H9 (cell line): ENCODE measurements around the gene PCED1A. TPM values are rescaled to one million over a fixed set of nuclear protein-coding genes. Genes with fewer than 3 reads are reported as not detected.

Source experiments
- DNase-seq: peaks from one replicate; pipeline ENCODE4 v3.0.0-alpha.2; 2017
- H2AFZ ChIP-seq: one replicate; pipeline ENCODE4 v1.6.1; 2013; ENCODE audit warnings: mild to moderate bottlenecking, low read length, control low read depth, moderate library complexity
- H2AK5ac ChIP-seq: 2 replicates; pipeline ENCODE4 v1.6.1; 2013; ENCODE audit warnings: low read length, control low read depth, mixed read lengths; ENCODE audit not compliant: insufficient read length
- H2BK120ac ChIP-seq: one replicate; pipeline ENCODE4 v1.6.1; 2013; ENCODE audit warnings: low read depth, mild to moderate bottlenecking, low read length, control low read depth, inconsistent platforms; ENCODE audit not compliant: poor library complexity, severe bottlenecking
- H2BK12ac ChIP-seq: 2 replicates; pipeline ENCODE4 v1.6.1; 2013; ENCODE audit warnings: low read length, control low read depth, mixed read lengths, low read depth; ENCODE audit not compliant: insufficient read length
- H2BK15ac ChIP-seq: 2 replicates; pipeline ENCODE4 v1.6.1; 2013; ENCODE audit warnings: low read depth, low read length, control low read depth
- H2BK20ac ChIP-seq: one replicate; pipeline ENCODE4 v1.6.1; 2013; ENCODE audit warnings: low read depth, mild to moderate bottlenecking, low read length, control low read depth, inconsistent platforms; ENCODE audit not compliant: poor library complexity, severe bottlenecking
- H2BK5ac ChIP-seq: 2 replicates; pipeline ENCODE4 v1.6.1; 2013; ENCODE audit warnings: low read length, control low read depth, mixed read lengths; ENCODE audit not compliant: insufficient read length
- H3K14ac ChIP-seq: 2 replicates; pipeline ENCODE4 v1.6.1; 2013; ENCODE audit warnings: low read length, control low read depth; ENCODE audit not compliant: insufficient read depth
- H3K18ac ChIP-seq: 2 replicates; pipeline ENCODE4 v1.6.1; 2013; ENCODE audit warnings: low read depth, mild to moderate bottlenecking, mixed read lengths, low read length, control low read depth; ENCODE audit not compliant: insufficient read length
- H3K23ac ChIP-seq: 2 replicates; pipeline ENCODE4 v1.6.1; 2013; ENCODE audit warnings: low read length, control low read depth, mixed read lengths, low read depth; ENCODE audit not compliant: insufficient read length
- H3K23me2 ChIP-seq: 2 replicates; pipeline ENCODE4 v1.6.1; 2013; ENCODE audit warnings: low read depth, mild to moderate bottlenecking, mixed read lengths, low read length, control low read depth; ENCODE audit not compliant: insufficient read length, poor library complexity, severe bottlenecking
- H3K27ac ChIP-seq: 2 replicates; pipeline ENCODE4 v1.5.1; 2013; ENCODE audit warnings: low read length, control low read depth, mixed read lengths, low read depth; ENCODE audit not compliant: insufficient read length
- H3K27me3 ChIP-seq: 2 replicates; pipeline ENCODE4 v1.6.1; 2013; ENCODE audit warnings: low read length, control low read depth, inconsistent platforms; ENCODE audit not compliant: insufficient read depth
- H3K4ac ChIP-seq: 2 replicates; pipeline ENCODE4 v1.6.1; 2013; ENCODE audit warnings: low read depth, mild to moderate bottlenecking, control low read depth, inconsistent platforms, low read length, moderate library complexity
- H3K4me1 ChIP-seq: 2 replicates; pipeline ENCODE4 v1.6.1; 2013; ENCODE audit warnings: low read length, control low read depth, inconsistent platforms; ENCODE audit not compliant: insufficient read depth
- H3K4me2 ChIP-seq: 2 replicates; pipeline ENCODE4 v1.6.1; 2013; ENCODE audit warnings: low read length, control low read depth, mixed read lengths; ENCODE audit not compliant: insufficient read length, insufficient read depth
- H3K56ac ChIP-seq: 2 replicates; pipeline ENCODE4 v1.6.1; 2013; ENCODE audit warnings: low read depth, mild to moderate bottlenecking, mixed read lengths, low read length, control low read depth; ENCODE audit not compliant: insufficient read length
- H3K79me1 ChIP-seq: 2 replicates; pipeline ENCODE4 v1.6.1; 2013; ENCODE audit warnings: low read depth, mild to moderate bottlenecking, moderate library complexity, low read length, control low read depth, inconsistent platforms; ENCODE audit not compliant: insufficient read depth, poor library complexity, severe bottlenecking
- H3K79me2 ChIP-seq: 2 replicates; pipeline ENCODE4 v1.6.1; 2013; ENCODE audit warnings: low read length, control low read depth, inconsistent platforms; ENCODE audit not compliant: insufficient read depth
- H3K9ac ChIP-seq: 2 replicates; pipeline ENCODE4 v1.6.1; 2013; ENCODE audit warnings: low read length, control low read depth, mixed read lengths; ENCODE audit not compliant: insufficient read length; ENCODE audit errors: extremely low read depth
- H3K9me3 ChIP-seq: one replicate; pipeline ENCODE4 v1.6.1; 2013; ENCODE audit warnings: low read depth, low read length, inconsistent platforms; ENCODE audit not compliant: control insufficient read depth
- H3T11ph ChIP-seq: one replicate; pipeline ENCODE4 v1.6.1; 2013; ENCODE audit warnings: mild to moderate bottlenecking, low read length, control low read depth, inconsistent platforms
- H4K20me1 ChIP-seq: one replicate; pipeline ENCODE4 v1.6.1; 2013; ENCODE audit not compliant: control insufficient read depth, insufficient read length, insufficient read depth
- H4K5ac ChIP-seq: 2 replicates; pipeline ENCODE4 v1.6.1; 2013; ENCODE audit warnings: low read depth, mild to moderate bottlenecking, mixed read lengths, low read length, control low read depth; ENCODE audit not compliant: insufficient read length
- H4K8ac ChIP-seq: replicated peaks from 2 replicates; pipeline ENCODE4 v1.6.1; 2013; ENCODE audit warnings: low read length, control low read depth, mixed read lengths, low read depth; ENCODE audit not compliant: insufficient read length
- H4K91ac ChIP-seq: 2 replicates; pipeline ENCODE4 v1.6.1; 2013; ENCODE audit warnings: low read depth, mild to moderate bottlenecking, moderate library complexity, mixed read lengths, low read length, control low read depth; ENCODE audit not compliant: insufficient read length
- H3K27ac Mint-ChIP-seq, 3 experiments: 2 replicates in 2 of 3; 3 replicates in 1 of 3; pipeline ENCODE4 v1.8.0; 2020 to 2021; ENCODE audit warnings: mixed read lengths in 3 of 3, mild to moderate bottlenecking in 1 of 3, moderate library complexity in 1 of 3
- H3K27me3 Mint-ChIP-seq: 2 replicates; pipeline ENCODE4 v1.8.0; 2021; ENCODE audit warnings: low read depth, mild to moderate bottlenecking, moderate library complexity, mixed read lengths
- H3K36me3 Mint-ChIP-seq, 3 experiments: 2 replicates in 2 of 3; 3 replicates in 1 of 3; pipeline ENCODE4 v1.8.0; 2020 to 2021; ENCODE audit warnings: low read depth in 3 of 3, mixed read lengths in 3 of 3; ENCODE audit not compliant: insufficient read depth in 1 of 3
- H3K4me1 Mint-ChIP-seq, 2 experiments: 2 replicates each; pipeline ENCODE4 v1.8.0; 2020; ENCODE audit warnings: mixed read lengths in 2 of 2
- H3K4me3 Mint-ChIP-seq, 2 experiments: 2 replicates in 1 of 2; 3 replicates in 1 of 2; pipeline ENCODE4 v1.8.0; 2020 to 2021; ENCODE audit warnings: mild to moderate bottlenecking in 2 of 2, mixed read lengths in 2 of 2, moderate library complexity in 1 of 2
- H3K9me3 Mint-ChIP-seq, 2 experiments: 2 replicates in 1 of 2; 3 replicates in 1 of 2; pipeline ENCODE4 v1.8.0; 2020; ENCODE audit warnings: mild to moderate bottlenecking in 2 of 2, mixed read lengths in 2 of 2, moderate library complexity in 1 of 2
- CTCF ChIP-seq: fragments of 200-600 bp; sonication (generic); conservative IDR thresholded peaks from 3 replicates; pipeline ENCODE4 v1.8.0; 2021; ENCODE audit warnings: antibody characterized with exemption, mild to moderate bottlenecking
- WGBS: extraction: QIAGEN DNeasy Blood & Tissue Kit; methylation state at CpG from one replicate; pipeline ENCODE4 v1.1.7; 2013; ENCODE audit warnings: missing lambda C conversion rate, low lambda C conversion rate, mixed read lengths; ENCODE audit not compliant: insufficient read length; ENCODE audit errors: extremely low coverage; 5-methylcytosine and 5-hydroxymethylcytosine counted together
- total RNA-seq: library from RNA; stranded (reverse); gene quantifications from 2 replicates; pipeline ENCODE4 v1.2.1, GENCODE V29; 2021

The PCED1A gene
- total RNA-seq, 1 experiment from 2014 or later, result 30.8 TPM

- Histone ChIP-seq H3K79me2 (no peaks in the 10 kb centered on the region), H4K5ac (no peak overlapping the region), H4K8ac (no peak overlapping the region), H3K27ac (no peak overlapping the region), H3K79me1 (no peaks in the 10 kb centered on the region), H4K20me1 (no peaks in the 10 kb centered on the region), H3K23ac (no peak overlapping the region), H2BK15ac (no peak overlapping the region), H3K18ac (no peak overlapping the region), H3K4me1 (no peaks in the 10 kb centered on the region; the same call in 1 of the 2 replicates), H3K27me3 (no peaks in the 10 kb centered on the region; the same call in 1 of the 2 replicates), H2BK120ac (no peak overlapping the region), H2AFZ (no peak overlapping the region), H3K9ac (no peak overlapping the region), H4K91ac (no peak overlapping the region), H3K14ac (no peak overlapping the region), H3T11ph (no peak overlapping the region), H3K56ac (no peak overlapping the region), H2BK20ac (no peak overlapping the region), H3K4ac (no peak overlapping the region), H2BK12ac (no peak overlapping the region), H2AK5ac (no peak overlapping the region), H3K4me2 (no peak overlapping the region), H3K9me3 (no peaks in the 10 kb centered on the region), H2BK5ac (no peak overlapping the region), H3K23me2 (peaks cover 3% of the 10 kb centered on the region)
- WGBS, result no CpG with 5 or more reads among the region's 20 CpGs
- H3K27me3 Mint-ChIP-seq, result peaks cover 10% of the 10 kb centered on the region
- no peak overlapping the region for H3K27ac Mint-ChIP-seq
- no peak overlapping the region for H3K4me3 Mint-ChIP-seq
- TF ChIP-seq CTCF, result no peak
- DNase-seq, result no peak
- H3K9me3 Mint-ChIP-seq, result no peaks in the 10 kb centered on the region; a peak in 1 of 5 replicates
- H3K36me3 Mint-ChIP-seq, result peaks cover 23 to 66% (median 38%) of the 10 kb centered on the region in 3 experiments
- peaks cover 19 to 20% of the 10 kb centered on the region in 2 experiments for H3K4me1 Mint-ChIP-seq
Measured at GRCh38 chr20:2796011-2796660, 44.3 kb downstream of the PCED1A start.
